ENCODE results near the gene SORCS3. TPM values are rescaled to one million over a fixed set of nuclear protein-coding genes. Genes with fewer than 3 reads are reported as not detected.

Gene SORCS3
- total RNA-seq, 1 donor from 2014 or later = not detected

- Histone ChIP-seq H3K27ac (no peak overlapping the region), H3K9me3 (no peaks in the 10 kb centered on the region), H3K27me3 (no peaks in the 10 kb centered on the region), H3K36me3 (no peaks in the 10 kb centered on the region), H3K4me1 (no peaks in the 10 kb centered on the region), H3K4me3 (no peak overlapping the region)
- intact Hi-C loops (cut with DNase I) = no loop called here
- ATAC-seq (no peak), DNase-seq (no peak)
- TF ChIP-seq, protein P1, sequence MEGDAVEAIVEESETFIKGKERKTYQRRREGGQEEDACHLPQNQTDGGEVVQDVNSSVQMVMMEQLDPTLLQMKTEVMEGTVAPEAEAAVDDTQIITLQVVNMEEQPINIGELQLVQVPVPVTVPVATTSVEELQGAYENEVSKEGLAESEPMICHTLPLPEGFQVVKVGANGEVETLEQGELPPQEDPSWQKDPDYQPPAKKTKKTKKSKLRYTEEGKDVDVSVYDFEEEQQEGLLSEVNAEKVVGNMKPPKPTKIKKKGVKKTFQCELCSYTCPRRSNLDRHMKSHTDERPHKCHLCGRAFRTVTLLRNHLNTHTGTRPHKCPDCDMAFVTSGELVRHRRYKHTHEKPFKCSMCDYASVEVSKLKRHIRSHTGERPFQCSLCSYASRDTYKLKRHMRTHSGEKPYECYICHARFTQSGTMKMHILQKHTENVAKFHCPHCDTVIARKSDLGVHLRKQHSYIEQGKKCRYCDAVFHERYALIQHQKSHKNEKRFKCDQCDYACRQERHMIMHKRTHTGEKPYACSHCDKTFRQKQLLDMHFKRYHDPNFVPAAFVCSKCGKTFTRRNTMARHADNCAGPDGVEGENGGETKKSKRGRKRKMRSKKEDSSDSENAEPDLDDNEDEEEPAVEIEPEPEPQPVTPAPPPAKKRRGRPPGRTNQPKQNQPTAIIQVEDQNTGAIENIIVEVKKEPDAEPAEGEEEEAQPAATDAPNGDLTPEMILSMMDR (IDR thresholded peaks at IDR 0.05) = no peak
Observed at GRCh38 chr10:105262666-105263065, 621.6 kb downstream of the SORCS3 start.

- Histone ChIP-seq H3K27ac (no peak overlapping the region), H3K9me3 (no peaks in the 10 kb centered on the region), H3K36me3 (no peaks in the 10 kb centered on the region), H3K27me3 (no peaks in the 10 kb centered on the region), H3K4me3 (no peak overlapping the region), H3K4me1 (no peaks in the 10 kb centered on the region)
- TF ChIP-seq, protein P1 (IDR thresholded peaks at IDR 0.05) = no peak
- intact Hi-C loops (cut with DNase I) = no loop called here
- no peak for ATAC-seq
- no peak for DNase-seq
Observed at GRCh38 chr10:105266966-105267539, 626.0 kb downstream of the SORCS3 start.

GRCh38 chr10:105268961-105269360, 627.9 kb downstream of the SORCS3 start:
- Histone ChIP-seq H3K36me3 (no peaks in the 10 kb centered on the region), H3K4me1 (no peaks in the 10 kb centered on the region), H3K4me3 (no peak overlapping the region), H3K27ac (no peak overlapping the region), H3K27me3 (no peaks in the 10 kb centered on the region), H3K9me3 (no peaks in the 10 kb centered on the region)
- no peak for DNase-seq
- intact Hi-C loops (cut with DNase I) = no loop called here
- TF ChIP-seq, protein P1 (IDR thresholded peaks at IDR 0.05) = no peak
- no peak for ATAC-seq

- TF ChIP-seq, protein P1 (IDR thresholded peaks at IDR 0.05) = no peak
- no peak overlapping the region for H3K4me3 ChIP-seq
- ATAC-seq = no peak
- no peaks in the 10 kb centered on the region for H3K4me1 ChIP-seq
- H3K9me3 ChIP-seq = no peaks in the 10 kb centered on the region
- no peak for DNase-seq
- H3K36me3 ChIP-seq = no peaks in the 10 kb centered on the region
- H3K27ac ChIP-seq = no peak overlapping the region
- intact Hi-C loops (cut with DNase I) = no loop called here
- no peaks in the 10 kb centered on the region for H3K27me3 ChIP-seq
Observed at GRCh38 chr10:105269689-105270088, 628.6 kb downstream of the SORCS3 start.

GRCh38 chr10:105274556-105275070, 633.5 kb downstream of the SORCS3 start:
- H3K36me3 ChIP-seq = no peaks in the 10 kb centered on the region
- no peaks in the 10 kb centered on the region for H3K9me3 ChIP-seq
- H3K27ac ChIP-seq = no peak overlapping the region
- no peak for DNase-seq
- no peaks in the 10 kb centered on the region for H3K27me3 ChIP-seq
- no peak for ATAC-seq
- intact Hi-C loops (cut with DNase I) = no loop called here
- no peaks in the 10 kb centered on the region for H3K4me1 ChIP-seq
- H3K4me3 ChIP-seq = no peak overlapping the region
- TF ChIP-seq, protein P1 (IDR thresholded peaks at IDR 0.05) = no peak

DNA sequence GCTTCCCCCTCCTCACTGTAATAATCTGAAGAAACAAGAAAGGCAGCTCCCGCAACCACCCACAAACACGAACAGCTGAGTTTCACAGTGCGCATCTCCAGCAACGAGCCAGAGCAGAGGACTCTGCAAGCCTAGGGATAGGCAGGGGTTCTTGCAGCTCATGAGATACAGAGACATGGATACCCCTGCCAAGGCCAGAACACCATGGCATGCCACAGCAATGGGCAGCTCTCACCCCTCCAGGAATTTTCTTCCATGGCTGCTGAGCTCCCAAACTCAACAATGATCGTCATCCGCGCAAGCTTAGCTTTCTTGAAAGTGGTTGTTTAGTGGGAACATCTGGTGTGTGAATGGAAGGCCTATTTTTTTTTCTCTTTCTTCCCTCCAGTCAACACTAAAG, 637.3 kb downstream of the SORCS3 start:
- no peaks in the 10 kb centered on the region for H3K4me1 ChIP-seq
- no peaks in the 10 kb centered on the region for H3K9me3 ChIP-seq
- TF ChIP-seq, protein P1 (IDR thresholded peaks at IDR 0.05) = no peak
- H3K27ac ChIP-seq = no peak overlapping the region
- no peaks in the 10 kb centered on the region for H3K27me3 ChIP-seq
- DNase-seq = no peak
- H3K4me3 ChIP-seq = no peak overlapping the region
- H3K36me3 ChIP-seq = no peaks in the 10 kb centered on the region
- no peak for ATAC-seq
- intact Hi-C loops (cut with DNase I) = no loop called here
